Endometrial microvascular endothelial cells (primary cell): ENCODE data around the gene E2F2. TPM values are rescaled to one million over a fixed set of nuclear protein-coding genes. Genes with fewer than 3 reads are reported as not detected.

Experiments used
- in situ Hi-C: cut with HindIII; loops from 2 replicates; pipeline ENCODE4 v1.10.0; 2017; ENCODE audit warnings: low sequenced_read_pairs, low pct_unique_long_range_greater_than_20kb; ENCODE audit errors: inconsistent ontology term
- total RNA-seq: library from RNA; depleted of rRNA; stranded (reverse); fragments of >200 nt; gene quantifications from one replicate; pipeline ENCODE4 v1.2.3, GENCODE V29; 2015; ENCODE audit errors: inconsistent ontology term

Gene E2F2
- total RNA-seq, 1 donor from 2014 or later = 2.1 TPM

- in situ Hi-C loops = no loop called here
Observed at GRCh38 chr1:23477359-23478144, 53.5 kb downstream of the E2F2 start.

DNA sequence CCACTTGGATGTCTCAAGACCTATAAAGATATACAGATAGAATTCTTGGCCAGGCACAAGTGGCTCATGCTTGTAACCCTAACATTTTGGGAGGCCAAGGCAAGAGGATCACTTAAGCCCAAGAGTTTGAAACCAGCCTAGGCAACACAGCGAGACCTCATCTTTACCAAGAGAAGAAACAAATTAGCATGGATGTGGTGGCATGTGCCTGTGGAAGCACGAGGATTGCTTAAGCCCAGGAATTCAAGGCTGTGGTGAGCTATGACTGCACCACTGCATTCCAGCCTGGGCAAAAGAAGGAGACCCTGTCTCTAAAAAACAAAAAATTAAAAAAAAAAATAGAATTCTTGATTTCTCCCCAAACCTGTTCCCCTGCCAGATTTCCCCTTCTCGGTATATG lies 55.4 kb downstream of the E2F2 start:
- in situ Hi-C loops = no loop called here

- in situ Hi-C loops = no loop called here
Observed at GRCh38 chr1:23475134-23475628, 55.9 kb downstream of the E2F2 start.

DNA sequence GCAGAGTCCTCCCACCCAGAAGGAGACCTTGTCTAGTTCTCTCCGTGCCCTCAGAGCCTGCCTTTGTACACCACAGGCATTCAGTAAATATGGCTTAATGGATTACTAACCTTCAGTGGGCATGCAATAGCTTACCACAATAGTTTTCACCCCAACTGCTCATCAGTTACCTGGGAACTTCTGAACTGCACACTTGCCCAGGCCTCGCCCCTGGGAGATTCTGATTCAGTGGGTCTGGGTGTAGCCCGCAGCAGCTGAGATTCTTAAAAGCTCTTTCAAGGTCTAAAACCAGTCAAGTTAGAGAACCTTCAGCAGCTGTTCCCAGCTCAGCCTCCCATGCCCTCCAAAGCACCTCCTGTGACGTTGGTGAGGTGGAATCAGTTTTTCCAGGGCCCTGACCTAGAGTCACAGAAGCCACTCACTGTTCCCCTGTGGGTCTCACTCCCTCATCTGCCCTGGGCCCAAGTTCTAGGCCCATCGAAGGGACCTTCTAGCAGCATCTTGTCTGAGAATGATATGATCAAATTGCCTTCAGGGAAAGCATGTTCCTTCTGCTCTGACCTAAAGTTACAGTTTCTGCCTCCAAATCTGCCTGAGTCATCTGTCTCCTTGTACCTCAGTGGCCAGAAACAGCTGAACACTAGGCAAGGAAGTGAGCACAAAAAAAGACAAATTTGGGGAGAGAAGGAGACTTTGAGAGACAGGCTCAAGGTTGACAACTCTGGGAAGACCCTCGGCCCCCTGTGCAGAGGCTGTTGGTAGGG lies 57.8 kb downstream of the E2F2 start:
- in situ Hi-C loops = no loop called here

DNA sequence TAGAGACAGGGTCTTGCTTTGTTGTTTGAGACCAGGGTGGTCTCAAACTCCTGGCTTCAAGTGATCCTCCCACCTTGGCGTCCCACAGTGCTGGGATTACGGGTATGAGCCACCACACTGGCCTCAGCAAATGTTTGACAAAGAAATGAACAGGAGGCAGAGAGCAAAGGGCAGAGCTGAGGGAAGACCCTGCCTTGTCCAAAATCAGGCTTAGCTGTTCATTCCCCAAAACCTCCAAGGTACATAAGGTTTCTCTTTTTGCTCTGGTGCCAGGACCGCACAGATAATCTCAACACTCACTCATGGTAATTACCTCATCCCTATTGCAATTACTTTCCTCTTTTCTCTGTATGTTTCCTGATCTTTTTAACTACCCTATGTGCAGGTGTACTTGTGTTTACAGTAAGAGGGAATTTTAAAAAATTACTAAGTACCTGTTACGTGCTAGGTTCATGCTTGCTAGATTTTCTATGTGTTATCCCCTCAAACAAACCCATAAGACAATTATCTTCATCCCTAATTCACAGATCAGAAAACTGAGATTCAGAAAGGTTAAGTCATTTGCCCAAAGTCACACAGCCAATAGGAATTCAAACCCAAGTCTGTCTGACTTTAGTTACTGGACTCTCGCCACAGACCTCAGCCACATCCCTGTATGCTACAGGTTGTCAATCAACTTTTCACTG lies 58.5 kb downstream of the E2F2 start:
- in situ Hi-C loops = no loop called here

DNA sequence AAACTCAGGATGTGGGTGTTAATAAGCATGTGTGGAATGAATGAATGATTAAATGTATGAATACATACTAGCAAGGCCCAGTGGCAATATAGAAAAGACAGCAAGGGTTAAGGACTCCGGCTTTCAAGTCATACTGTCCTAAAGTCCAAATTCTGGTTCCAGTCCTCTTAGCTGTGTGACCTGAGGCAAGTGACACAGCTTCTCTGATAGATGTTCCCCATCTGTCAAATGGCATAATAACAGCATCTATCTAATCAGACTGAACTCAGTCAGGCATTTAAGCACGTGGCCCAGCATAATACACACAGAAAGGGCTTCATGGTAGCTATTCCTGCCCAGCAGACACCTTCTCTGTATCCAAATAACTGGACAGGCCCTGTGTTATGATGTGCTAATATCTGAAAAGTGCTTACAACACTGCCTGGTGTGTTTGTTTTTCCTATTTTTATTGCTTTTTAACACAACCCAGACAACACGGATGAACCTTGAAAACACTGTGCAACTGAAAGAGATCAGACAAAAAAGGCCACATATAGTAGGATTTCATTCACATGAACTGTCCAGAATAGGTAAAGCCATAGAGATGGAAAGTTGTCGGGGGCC lies 59.5 kb downstream of the E2F2 start:
- in situ Hi-C loops = no loop called here

GRCh38 chr1:23470282-23471070 lies 60.6 kb downstream of the E2F2 start:
- in situ Hi-C loops = no loop called here

- in situ Hi-C loops = no loop called here
Observed at GRCh38 chr1:23469372-23469982, 61.6 kb downstream of the E2F2 start.

- in situ Hi-C loops = no loop called here
Observed at GRCh38 chr1:23466423-23466989, 64.5 kb downstream of the E2F2 start.

GRCh38 chr1:23463286-23463685 lies 67.7 kb downstream of the E2F2 start:
- in situ Hi-C loops = no loop called here

DNA sequence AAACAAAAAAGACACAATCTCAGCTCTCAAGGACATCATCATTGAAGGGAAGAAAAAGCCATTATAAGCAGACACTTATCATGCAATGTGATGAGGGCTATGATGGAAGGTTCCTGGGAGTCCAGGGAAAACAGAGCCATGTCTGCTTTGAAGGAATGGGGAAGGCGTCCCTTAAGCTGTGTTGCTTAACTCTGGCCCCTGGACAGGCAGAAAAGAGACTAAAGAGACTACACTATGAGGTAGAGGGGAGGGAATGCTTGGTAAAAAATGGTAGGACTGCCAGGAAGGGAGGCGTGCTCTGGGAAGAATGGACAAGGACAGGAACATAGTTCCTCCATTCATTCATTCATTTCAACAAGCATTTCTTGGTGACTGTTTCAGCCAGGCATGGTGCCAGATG lies 68.3 kb downstream of the E2F2 start:
- in situ Hi-C loops = no loop called here

GRCh38 chr1:23461050-23461449 lies 70.0 kb downstream of the E2F2 start:
- in situ Hi-C loops = no loop called here

DNA sequence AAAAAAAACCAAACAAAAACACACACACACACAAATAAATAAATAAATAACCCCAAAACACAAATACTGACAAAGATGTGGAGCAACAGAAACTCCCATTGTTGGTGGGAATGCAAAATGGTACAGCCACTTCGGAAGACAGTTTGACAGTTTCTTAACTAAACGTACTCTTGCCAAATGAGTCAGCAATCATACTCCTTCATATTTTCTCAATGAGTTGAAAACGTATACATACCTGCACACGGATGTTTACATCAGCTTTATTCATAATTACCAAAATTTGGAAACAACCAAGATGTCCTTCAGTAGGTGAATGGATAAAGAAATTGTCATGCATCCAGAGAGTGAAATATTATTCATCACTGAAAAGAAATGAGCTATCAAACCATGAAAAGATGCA lies 70.5 kb downstream of the E2F2 start:
- in situ Hi-C loops = no loop called here

- in situ Hi-C loops = no loop called here
Observed at GRCh38 chr1:23459338-23459757, 71.7 kb downstream of the E2F2 start.
